Measurements from ENCODE around the gene HNRNPH2. TPM values are rescaled to one million over a fixed set of nuclear protein-coding genes. Genes with fewer than 3 reads are reported as not detected.

HNRNPH2 gene
- total and polyA plus RNA-seq, 4 donors = 31.5 to 36.9 (median 34.8) TPM

DNA sequence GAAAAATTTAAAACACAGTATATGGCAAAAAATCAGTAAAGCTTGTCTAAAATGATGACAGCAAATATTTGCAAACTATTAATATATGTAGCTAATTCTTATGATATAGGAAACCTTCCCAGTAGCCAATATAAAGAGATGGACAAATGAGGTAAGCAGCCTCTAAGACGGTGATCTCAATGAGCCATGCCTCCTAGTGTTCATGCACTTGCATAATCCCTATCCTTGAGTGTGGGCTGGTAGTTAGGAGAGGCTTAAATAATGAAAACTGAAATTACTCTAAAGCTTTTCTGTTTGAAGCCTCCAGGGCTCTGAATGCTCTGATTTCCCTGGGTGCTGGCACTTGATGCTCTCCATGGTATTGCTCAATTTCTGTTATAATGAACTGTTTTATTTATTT lies 52.6 kb downstream of the HNRNPH2 start (continued):
- TF ChIP-seq, protein P1, sequence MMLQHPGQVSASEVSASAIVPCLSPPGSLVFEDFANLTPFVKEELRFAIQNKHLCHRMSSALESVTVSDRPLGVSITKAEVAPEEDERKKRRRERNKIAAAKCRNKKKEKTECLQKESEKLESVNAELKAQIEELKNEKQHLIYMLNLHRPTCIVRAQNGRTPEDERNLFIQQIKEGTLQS (IDR thresholded peaks at IDR 0.05) = no peak

DNA sequence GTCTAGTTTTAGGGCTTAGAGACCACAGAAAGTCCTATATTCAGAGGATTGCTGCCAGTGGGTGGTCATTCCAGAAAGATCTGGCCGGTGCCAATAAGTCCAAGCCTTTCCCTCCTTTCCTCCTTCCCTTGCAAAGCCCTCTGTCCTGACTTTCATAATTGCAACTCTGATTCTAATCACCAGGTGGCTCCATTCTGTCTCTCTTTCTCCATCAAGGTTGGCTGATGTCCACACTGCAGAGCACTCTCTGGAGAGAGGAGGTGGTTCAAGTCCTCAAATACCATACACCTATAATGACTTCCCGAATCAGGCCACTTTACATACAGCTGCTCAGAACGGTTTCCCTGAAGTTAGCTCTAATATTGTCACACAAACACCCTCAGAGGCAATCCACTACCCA lies 54.9 kb downstream of the HNRNPH2 start:
- Histone ChIP-seq H3K9ac (ENCODE audit: low read depth in 1 of 2, low read length in 2 of 2) (no peak overlapping the region), H3K9me3 (ENCODE audit: control insufficient read depth in 4 of 4, low read length in 3 of 4) (no peaks in the 10 kb centered on the region), H3K4me3 (ENCODE audit: low read depth in 1 of 3, low read length in 3 of 3) (no peak overlapping the region), H3K27ac (ENCODE audit: low read depth in 1 of 2, low read length in 2 of 2) (no peak overlapping the region), H3K27me3 (ENCODE audit: control insufficient read depth in 4 of 4, insufficient read depth in 4 of 4, low read length in 3 of 4) (no peaks in the 10 kb centered on the region), H3K4me1 (ENCODE audit: control insufficient read depth in 4 of 4, insufficient read depth in 4 of 4, low read length in 3 of 4) (no peaks in the 10 kb centered on the region), H3K36me3 (ENCODE audit: control insufficient read depth in 4 of 4, insufficient read depth in 3 of 4, low read depth in 1 of 4, low read length in 3 of 4) (peaks cover 0 to 2% (median under 1%) of the 10 kb centered on the region in 4 donors)
- DNase-seq (ENCODE audit: low spot score) = no peak
- TF ChIP-seq, protein P2, sequence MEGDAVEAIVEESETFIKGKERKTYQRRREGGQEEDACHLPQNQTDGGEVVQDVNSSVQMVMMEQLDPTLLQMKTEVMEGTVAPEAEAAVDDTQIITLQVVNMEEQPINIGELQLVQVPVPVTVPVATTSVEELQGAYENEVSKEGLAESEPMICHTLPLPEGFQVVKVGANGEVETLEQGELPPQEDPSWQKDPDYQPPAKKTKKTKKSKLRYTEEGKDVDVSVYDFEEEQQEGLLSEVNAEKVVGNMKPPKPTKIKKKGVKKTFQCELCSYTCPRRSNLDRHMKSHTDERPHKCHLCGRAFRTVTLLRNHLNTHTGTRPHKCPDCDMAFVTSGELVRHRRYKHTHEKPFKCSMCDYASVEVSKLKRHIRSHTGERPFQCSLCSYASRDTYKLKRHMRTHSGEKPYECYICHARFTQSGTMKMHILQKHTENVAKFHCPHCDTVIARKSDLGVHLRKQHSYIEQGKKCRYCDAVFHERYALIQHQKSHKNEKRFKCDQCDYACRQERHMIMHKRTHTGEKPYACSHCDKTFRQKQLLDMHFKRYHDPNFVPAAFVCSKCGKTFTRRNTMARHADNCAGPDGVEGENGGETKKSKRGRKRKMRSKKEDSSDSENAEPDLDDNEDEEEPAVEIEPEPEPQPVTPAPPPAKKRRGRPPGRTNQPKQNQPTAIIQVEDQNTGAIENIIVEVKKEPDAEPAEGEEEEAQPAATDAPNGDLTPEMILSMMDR (IDR thresholded peaks at IDR 0.05; ENCODE audit: low read depth, low read length, missing input control) = peak; percentile 20
- TF ChIP-seq SP1 (IDR thresholded peaks at IDR 0.05) (no peak), RAD21 (IDR thresholded peaks at IDR 0.05) (peak; percentile 16 to 72)
- 85% methylated on average over 3 of the region's 3 CpGs for WGBS

Other genes starting within 250 kb of the HNRNPH2 start
- under 1 TPM; under 0.01 to 0.23 TPM for gene DRP2, start 188.4 kb upstream of the HNRNPH2 start, total RNA-seq
- gene DRP2, start 188.4 kb upstream of the HNRNPH2 start, polyA plus RNA-seq = not detected
- gene TAF7L, start 116.9 kb upstream of the HNRNPH2 start, total RNA-seq = under 1 TPM in 1 of 2 donors, not detected in 1; 0.33 TPM
- gene TAF7L, start 116.9 kb upstream of the HNRNPH2 start, polyA plus RNA-seq = under 1 TPM; 0.03 to 0.40 TPM
- gene TIMM8A, start 59.5 kb upstream of the HNRNPH2 start, total RNA-seq = 10 to 100 TPM in 1 of 2 donors, 1 to 10 TPM in 1; 6.1 to 12.3 TPM
- 10 to 100 TPM; 15.2 to 21.4 TPM for gene TIMM8A, start 59.5 kb upstream of the HNRNPH2 start, polyA plus RNA-seq
- 10 to 100 TPM in 1 of 2 donors, 1 to 10 TPM in 1; 2.9 to 22.6 TPM for gene BTK, start 22.0 kb upstream of the HNRNPH2 start, total RNA-seq
- 1 to 10 TPM in 1 of 2 donors, under 1 TPM in 1; 0.99 to 1.7 TPM for gene BTK, start 22.0 kb upstream of the HNRNPH2 start, polyA plus RNA-seq
- 100 to 1,000 TPM; 301 to 519 TPM for gene RPL36A, start 17.2 kb upstream of the HNRNPH2 start, total RNA-seq
- gene RPL36A, start 17.2 kb upstream of the HNRNPH2 start, polyA plus RNA-seq = 100 to 1,000 TPM; 123 to 458 TPM
- gene GLA, start 297 bp upstream of the HNRNPH2 start, total RNA-seq = 10 to 100 TPM; 11.8 to 16.3 TPM
- gene GLA, start 297 bp upstream of the HNRNPH2 start, polyA plus RNA-seq = 10 to 100 TPM in 1 of 2 donors, 1 to 10 TPM in 1; 9.5 to 14.5 TPM
- 1 to 10 TPM; 2.1 to 4.6 TPM for gene ARMCX4, start 77.2 kb downstream of the HNRNPH2 start, total RNA-seq
- 1 to 10 TPM; 1.4 to 1.9 TPM for gene ARMCX4, start 77.2 kb downstream of the HNRNPH2 start, polyA plus RNA-seq
- 1 to 10 TPM; 2.3 to 9.0 TPM for gene ARMCX1, start 142.3 kb downstream of the HNRNPH2 start, total RNA-seq
- 1 to 10 TPM; 1.1 to 1.8 TPM for gene ARMCX1, start 142.3 kb downstream of the HNRNPH2 start, polyA plus RNA-seq
- gene ARMCX6, start 209.8 kb downstream of the HNRNPH2 start, total RNA-seq = 10 to 100 TPM in 1 of 2 donors, 1 to 10 TPM in 1; 6.9 to 11.7 TPM
- gene ARMCX6, start 209.8 kb downstream of the HNRNPH2 start, polyA plus RNA-seq = 10 to 100 TPM; 12.6 to 13.3 TPM
- 10 to 100 TPM; 33.4 to 35.3 TPM for gene ARMCX3, start 214.9 kb downstream of the HNRNPH2 start, total RNA-seq
- 10 to 100 TPM; 18.0 to 27.6 TPM for gene ARMCX3, start 214.9 kb downstream of the HNRNPH2 start, polyA plus RNA-seq

All from liver (tissue), 9 donors.